Brain pericyte (primary cell): Measurements from ENCODE around the gene TFIP11.

Experiments
- DNase-seq: peaks from one replicate; pipeline ENCODE4 v3.0.0-alpha.2; 2012; ENCODE audit warnings: low read depth, low spot score

Gene TFIP11

DNA sequence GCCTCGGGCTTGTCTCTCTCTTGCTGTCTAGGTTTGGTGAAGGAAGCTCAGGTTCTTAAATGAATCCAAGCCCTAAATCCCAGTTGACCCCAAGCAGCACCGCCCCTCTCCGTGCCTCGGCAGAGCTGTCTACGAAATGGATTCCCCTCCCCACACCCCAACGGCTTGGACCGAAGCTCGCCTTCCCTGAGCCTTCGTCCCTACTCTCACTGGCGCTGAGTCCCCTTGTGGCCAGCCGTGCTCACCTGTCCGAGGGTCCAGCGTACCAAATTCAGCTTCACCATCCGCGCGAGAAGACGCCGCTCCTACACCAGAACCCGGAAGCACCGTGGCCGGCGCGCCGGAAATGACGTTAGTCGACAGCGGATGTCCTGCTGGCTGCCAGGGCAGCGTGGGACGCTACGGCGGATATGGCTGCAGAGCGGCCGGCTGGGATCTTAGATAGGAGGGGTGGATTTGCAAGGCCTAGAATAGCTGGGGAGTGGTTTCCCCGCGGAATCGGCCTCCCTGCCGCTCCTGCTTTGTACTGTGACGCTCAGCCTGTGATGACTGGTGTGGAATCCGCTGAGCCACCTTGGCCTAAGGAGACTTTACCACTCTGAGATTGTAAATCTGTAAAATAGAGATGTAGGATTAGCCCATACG is at the start of gene TFIP11:
TSS of gene TFIP11 (minus strand) at position 325 of the 645 bp plus-strand sequence. CDS start 2,201 bp downstream, outside the sequence.
- peak; percentile 78 for DNase-seq

GRCh38 chr22:26561756-26562417 is 49.6 kb upstream of the TFIP11 start:
- DNase-seq = no peak

GRCh38 chr22:26559961-26560575 is 47.8 kb upstream of the TFIP11 start:
- DNase-seq = no peak

DNA sequence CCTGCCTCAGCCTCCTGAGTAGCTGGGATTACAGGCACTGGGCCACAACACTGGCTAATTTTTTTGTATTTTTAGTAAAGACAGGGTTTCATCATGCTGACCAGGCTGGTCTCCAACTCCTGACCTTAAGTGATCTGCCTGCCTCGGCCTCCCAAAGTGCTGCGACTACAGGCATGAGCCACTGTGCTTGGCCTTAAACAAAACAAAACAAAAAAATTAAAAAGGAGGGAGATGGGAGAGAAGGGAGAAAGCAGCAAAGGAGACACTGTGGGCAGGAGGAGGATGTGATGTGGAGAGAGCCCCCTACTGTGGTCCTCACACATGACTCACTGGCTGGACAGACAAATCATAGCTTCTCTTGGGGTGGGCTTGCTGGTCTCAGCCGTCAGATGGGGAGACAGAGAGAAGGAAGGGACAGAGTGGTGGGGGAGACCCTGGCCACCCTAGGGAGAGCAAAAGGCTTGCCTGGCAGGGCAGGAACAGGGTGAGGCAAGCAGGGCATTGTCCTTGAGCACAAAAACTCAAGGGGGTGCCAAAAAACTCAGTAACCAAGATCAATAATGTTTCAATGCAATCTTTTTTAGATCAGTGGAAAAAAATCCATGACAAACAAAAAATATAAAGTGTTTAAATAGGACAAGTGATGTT is 46.1 kb upstream of the TFIP11 start:
- DNase-seq = no peak

- DNase-seq = no peak
Observed at GRCh38 chr22:26556904-26557303, 44.6 kb upstream of the TFIP11 start.

DNA sequence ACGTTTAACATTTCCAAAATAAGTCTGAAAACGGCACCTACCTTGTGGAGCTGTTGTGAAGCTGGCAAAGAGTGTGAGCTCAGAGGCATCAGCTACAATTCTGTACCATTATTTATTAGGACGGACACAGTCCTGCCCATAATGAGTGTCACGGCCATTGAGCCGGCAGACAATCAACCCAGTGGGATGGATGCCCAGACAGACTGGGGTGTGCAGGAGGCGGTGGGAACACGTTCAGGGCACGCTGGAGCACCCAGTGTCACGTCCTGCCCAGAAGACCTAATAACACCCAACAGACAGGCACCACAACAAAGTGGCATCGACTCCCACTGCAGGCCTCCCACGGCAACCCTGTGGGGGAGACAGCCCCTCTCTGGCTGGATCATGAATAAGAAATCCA is 43.2 kb upstream of the TFIP11 start:
- DNase-seq = no peak

GRCh38 chr22:26554956-26555355 is 42.7 kb upstream of the TFIP11 start:
- no peak for DNase-seq

GRCh38 chr22:26553056-26553752 is 40.9 kb upstream of the TFIP11 start:
- DNase-seq = no peak

GRCh38 chr22:26552466-26552865 is 40.2 kb upstream of the TFIP11 start:
- DNase-seq = no peak

DNA sequence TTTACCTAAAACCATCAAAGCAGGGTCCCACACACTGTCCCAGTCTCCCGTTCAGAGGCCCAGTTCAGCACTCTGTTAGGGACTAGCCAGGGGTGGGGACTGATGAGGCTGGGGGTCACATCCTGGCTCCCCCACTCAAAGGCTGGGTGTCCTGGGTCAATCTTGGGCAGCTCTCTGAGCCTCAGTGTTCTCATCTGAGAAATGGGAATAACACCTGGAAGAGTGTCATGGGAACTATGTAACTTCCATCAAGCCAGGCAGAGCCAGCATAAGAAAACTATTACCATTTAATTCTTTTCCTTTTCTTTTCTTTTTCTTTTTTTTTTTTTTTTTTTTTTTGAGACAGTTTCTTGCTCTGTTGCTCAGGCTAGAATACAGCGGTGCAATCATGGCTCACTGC is 39.3 kb upstream of the TFIP11 start:
- no peak for DNase-seq

- peak; percentile 63 for DNase-seq
Observed at GRCh38 chr22:26550498-26551033, 38.3 kb upstream of the TFIP11 start.

DNA sequence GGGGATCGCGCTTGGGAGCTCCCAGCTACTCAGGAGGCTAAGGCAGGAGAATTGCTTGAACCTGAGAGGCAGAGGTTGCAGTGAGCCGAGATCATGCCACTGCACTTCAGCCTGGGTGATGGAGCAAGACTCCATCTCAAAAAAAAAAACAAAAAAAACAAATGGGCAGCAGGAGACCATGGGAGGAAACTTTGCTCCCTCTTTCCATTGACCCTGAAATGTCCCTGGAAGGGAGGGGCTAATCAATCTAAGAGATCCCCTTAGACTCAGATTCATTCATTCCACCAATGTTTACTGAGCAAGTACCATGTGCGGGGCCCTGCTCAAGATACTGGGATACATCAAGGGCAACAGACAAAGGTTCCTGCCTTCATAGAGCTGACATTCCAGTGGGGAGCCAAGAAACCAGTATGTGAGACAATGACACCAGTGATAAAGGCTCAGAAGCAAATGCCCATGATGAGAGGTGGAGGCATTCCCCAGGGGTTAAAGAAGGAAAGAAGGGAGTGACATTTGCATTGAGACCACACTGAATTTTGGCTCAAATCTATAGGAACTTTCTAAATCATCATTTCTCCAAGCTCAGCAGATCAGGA is 37.7 kb upstream of the TFIP11 start:
- no peak for DNase-seq

DNA sequence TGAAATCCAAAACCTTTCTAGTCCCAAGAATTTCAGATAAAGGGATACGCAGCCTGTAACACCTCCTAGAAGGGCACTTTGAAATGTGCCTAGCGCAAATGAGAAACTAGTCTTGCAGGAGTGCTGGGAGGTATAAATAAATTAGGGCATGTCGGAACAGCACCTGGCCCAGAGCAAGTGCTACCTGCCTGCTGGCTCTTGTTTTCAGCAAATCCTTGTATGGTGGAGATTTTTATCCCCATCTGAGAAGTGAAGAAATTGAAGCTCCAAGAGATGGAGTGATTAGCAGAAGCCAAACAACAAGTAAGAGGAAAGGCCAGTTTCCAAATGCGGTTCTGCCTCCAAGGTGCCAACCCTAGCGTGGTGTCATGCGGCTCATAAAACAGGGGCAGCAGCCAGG is 36.7 kb upstream of the TFIP11 start:
- no peak for DNase-seq

DNA sequence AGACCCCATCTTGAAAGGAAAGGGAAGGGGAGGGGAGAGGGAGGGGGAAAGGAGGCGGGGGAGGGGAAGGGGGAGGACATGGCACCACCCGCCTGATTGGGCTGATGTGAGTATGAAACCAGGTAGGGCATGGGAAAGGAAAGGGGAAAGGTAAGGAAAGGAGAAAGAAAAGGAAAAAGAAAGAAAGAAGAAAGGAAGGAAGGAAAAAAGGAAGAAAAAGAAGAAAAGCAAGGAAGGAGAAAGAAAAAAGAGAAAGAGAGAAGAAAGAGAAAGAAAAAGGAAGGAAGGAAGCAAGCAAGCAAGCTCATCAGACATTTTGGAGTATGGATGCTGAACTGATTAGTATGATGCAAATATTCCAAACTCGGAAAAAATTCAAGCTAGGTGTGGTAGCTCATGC is 36.0 kb upstream of the TFIP11 start:
- DNase-seq = no peak

- no peak for DNase-seq
Observed at GRCh38 chr22:26547837-26548236, 35.6 kb upstream of the TFIP11 start.

GRCh38 chr22:26547426-26547825 is 35.2 kb upstream of the TFIP11 start:
- DNase-seq = no peak

GRCh38 chr22:26546282-26546681 is 34.0 kb upstream of the TFIP11 start:
- no peak for DNase-seq

- DNase-seq = no peak
Observed at GRCh38 chr22:26545827-26546226, 33.6 kb upstream of the TFIP11 start.

DNA sequence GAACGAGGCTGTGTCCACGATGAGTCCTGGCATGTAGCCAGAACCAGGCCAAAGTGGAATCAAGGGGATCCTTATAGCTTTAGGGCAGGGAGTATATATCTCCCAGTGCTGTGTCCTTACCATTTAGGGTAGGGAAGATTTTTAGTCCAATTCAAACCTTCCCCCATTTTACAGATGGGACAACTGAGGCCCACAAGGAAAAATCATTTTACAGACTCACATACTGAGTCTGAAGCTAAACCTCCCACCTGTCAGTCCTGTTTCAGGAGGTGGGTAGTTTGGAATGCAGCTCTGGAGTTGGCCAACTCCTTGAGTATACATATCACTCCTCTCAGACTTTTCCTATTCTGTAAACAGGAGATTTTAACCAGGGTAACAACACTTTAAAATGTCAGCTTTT is 33.1 kb upstream of the TFIP11 start:
- no peak for DNase-seq

- no peak for DNase-seq
Observed at GRCh38 chr22:26544489-26544888, 32.2 kb upstream of the TFIP11 start.

DNA sequence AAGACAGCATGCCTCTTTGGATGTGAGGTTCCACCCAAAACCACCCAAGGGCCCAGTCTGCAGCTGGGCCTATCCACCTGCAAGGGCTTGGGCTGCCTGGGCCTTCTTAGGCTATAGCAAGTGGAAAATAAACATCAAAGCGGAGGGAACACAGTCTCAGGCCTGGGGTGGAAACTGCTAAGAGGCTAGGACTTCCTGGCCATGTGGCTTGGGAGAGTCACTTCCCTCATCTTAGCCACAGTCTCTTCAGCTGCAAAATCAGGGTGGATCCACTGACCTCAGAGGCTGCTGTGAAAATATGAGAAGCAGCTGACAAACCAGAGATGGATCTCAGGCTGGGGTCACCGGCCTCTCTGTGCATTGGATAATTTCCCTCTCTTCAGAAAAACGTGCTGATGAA is 30.6 kb upstream of the TFIP11 start:
- DNase-seq = no peak
